BE2C (cell line): Measurements from ENCODE around the gene EMC9. TPM values are rescaled to one million over a fixed set of nuclear protein-coding genes. Genes with fewer than 3 reads are reported as not detected.
A peak's percentile ranks its signal among the peaks of the same experiment; 100 is the strongest.

Experiments used
- DNase-seq: peaks from one replicate; pipeline ENCODE4 v3.0.0-alpha.2; 2020
- H3K27me3 ChIP-seq: fragments of 250-450 bp; sonication (Bioruptor Pico); 2 replicates; pipeline ENCODE4 v1.5.1; 2020; ENCODE audit warnings: mild to moderate bottlenecking
- H3K36me3 ChIP-seq: fragments of 250-450 bp; sonication (Bioruptor Pico); 2 replicates; pipeline ENCODE4 v1.5.1; 2020; ENCODE audit warnings: mild to moderate bottlenecking
- H3K4me1 ChIP-seq: fragments of 250-450 bp; sonication (Bioruptor Pico); 2 replicates; pipeline ENCODE4 v1.5.1; 2020
- H3K4me3 ChIP-seq: 2 replicates; pipeline ENCODE4 v1.5.1; 2011; ENCODE audit warnings: low read depth, low read length
- H3K9me3 ChIP-seq: fragments of 250-450 bp; sonication (Bioruptor Pico); 2 replicates; pipeline ENCODE4 v1.5.1; 2020
- polyA plus RNA-seq: library from polyadenylated mRNA; unstranded; fragments of >200 nt; gene quantifications from one replicate; pipeline ENCODE4 v1.2.1, GENCODE V29; 2012; ENCODE audit warnings: low read depth, missing spikeins; ENCODE audit not compliant: insufficient read length, insufficient read depth
- TF ChIP-seq, protein P1 (sequence below): IDR thresholded peaks from 2 replicates; pipeline ENCODE4 v1.5.1; 2012; ENCODE audit warnings: mild to moderate bottlenecking, low read depth, low read length

Gene EMC9, protein sequence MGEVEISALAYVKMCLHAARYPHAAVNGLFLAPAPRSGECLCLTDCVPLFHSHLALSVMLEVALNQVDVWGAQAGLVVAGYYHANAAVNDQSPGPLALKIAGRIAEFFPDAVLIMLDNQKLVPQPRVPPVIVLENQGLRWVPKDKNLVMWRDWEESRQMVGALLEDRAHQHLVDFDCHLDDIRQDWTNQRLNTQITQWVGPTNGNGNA
- 77.8 TPM for polyA plus RNA-seq

DNA sequence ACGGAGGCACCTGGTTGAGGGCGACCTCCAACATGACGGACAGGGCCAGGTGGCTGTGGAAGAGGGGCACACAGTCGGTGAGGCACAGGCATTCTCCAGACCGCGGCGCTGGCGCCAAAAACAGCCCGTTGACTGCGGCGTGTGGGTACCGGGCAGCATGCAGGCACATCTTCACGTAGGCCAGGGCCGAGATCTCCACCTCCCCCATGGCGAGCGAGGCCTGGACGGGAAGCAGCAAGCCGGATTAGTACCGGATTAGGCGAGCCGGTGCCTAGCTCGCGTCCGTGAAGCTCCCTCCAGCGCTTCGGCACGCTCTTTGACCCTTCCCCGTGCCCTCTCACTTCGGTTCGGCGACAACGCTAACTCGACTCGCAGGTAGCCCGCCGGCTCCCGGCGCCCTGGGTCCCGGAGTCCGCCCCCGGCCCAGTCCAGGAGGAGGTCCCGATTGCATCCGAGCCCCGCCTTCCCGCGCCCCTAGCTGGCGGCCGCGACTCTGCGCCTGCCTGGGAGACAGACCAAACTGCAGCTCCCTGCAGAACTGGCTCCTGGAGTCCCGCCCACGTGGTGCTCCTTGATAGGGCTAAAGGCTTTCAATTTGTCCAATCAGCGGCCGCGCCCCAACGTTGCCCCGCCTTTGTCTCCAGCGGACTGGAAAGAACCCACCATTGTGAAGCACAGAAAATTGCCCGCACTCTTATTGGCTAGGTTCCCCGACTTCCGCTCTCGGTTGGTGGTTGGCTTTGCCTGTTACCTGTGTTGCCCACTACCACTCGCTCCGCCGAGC lies at the start of gene EMC9:
TSS of gene EMC9 (minus strand) at position 495 of the 784 bp plus-strand sequence. CDS start at position 208, 287 bp downstream.
- H3K27me3 ChIP-seq = no peaks in the 10 kb centered on the region
- peak; percentile 100 for DNase-seq
- peaks cover 16% of the 10 kb centered on the region for H3K36me3 ChIP-seq
- H3K9me3 ChIP-seq = no peaks in the 10 kb centered on the region
- TF ChIP-seq, protein P1, sequence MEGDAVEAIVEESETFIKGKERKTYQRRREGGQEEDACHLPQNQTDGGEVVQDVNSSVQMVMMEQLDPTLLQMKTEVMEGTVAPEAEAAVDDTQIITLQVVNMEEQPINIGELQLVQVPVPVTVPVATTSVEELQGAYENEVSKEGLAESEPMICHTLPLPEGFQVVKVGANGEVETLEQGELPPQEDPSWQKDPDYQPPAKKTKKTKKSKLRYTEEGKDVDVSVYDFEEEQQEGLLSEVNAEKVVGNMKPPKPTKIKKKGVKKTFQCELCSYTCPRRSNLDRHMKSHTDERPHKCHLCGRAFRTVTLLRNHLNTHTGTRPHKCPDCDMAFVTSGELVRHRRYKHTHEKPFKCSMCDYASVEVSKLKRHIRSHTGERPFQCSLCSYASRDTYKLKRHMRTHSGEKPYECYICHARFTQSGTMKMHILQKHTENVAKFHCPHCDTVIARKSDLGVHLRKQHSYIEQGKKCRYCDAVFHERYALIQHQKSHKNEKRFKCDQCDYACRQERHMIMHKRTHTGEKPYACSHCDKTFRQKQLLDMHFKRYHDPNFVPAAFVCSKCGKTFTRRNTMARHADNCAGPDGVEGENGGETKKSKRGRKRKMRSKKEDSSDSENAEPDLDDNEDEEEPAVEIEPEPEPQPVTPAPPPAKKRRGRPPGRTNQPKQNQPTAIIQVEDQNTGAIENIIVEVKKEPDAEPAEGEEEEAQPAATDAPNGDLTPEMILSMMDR = peak; percentile 27
- H3K4me1 ChIP-seq = no peaks in the 10 kb centered on the region
- peak within 1 kb of the TSS; percentile 95 for H3K4me3 ChIP-seq

DNA sequence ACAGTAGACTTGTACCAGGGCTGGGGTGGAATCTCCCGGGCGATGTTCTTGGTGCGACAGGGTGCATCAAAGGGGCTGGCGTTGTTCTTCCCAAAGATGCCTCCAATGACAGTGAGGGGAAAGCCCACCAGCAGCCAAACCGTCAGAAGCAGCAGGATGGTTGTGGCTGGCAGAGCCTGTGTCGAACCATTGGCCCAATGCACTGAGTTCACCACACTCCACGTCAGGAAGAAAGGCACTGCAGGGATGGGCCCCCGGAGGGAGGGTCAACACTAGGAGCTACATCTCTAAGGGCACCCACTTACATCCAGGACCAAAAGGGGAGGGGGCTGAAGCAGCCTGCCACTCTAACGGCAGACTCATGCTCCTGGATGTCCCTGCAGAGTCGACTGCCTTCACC lies 49.0 kb upstream of the EMC9 start:
- H3K9me3 ChIP-seq = no peaks in the 10 kb centered on the region
- no peak for DNase-seq
- TF ChIP-seq, protein P1 = no peak
- peaks cover 35% of the 10 kb centered on the region for H3K36me3 ChIP-seq
- H3K27me3 ChIP-seq = no peaks in the 10 kb centered on the region
- no peak overlapping the region for H3K4me3 ChIP-seq
- H3K4me1 ChIP-seq = no peaks in the 10 kb centered on the region

DNA sequence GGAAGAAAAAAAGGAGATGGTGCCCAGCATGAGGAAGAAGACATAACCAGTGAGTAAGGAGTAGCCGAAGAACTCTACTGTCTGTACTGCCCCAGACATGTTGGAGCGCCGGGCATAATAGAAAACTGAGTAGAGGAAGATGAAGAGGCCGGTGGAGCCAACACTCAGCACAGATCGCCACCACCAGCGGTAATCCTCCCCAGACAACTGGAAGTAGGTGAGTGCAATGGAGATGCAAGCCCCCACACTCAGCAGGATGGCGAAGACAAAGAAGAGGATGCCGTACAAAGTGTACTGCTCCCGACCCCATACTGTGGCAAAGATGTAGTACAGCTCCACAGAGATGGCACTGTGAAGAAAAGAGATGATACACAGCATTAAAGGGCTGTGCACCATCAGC lies 48.1 kb upstream of the EMC9 start:
- no peaks in the 10 kb centered on the region for H3K27me3 ChIP-seq
- no peak overlapping the region for H3K4me3 ChIP-seq
- DNase-seq = no peak
- no peaks in the 10 kb centered on the region for H3K9me3 ChIP-seq
- peaks cover 43% of the 10 kb centered on the region for H3K36me3 ChIP-seq
- TF ChIP-seq, protein P1 = no peak
- no peaks in the 10 kb centered on the region for H3K4me1 ChIP-seq

DNA sequence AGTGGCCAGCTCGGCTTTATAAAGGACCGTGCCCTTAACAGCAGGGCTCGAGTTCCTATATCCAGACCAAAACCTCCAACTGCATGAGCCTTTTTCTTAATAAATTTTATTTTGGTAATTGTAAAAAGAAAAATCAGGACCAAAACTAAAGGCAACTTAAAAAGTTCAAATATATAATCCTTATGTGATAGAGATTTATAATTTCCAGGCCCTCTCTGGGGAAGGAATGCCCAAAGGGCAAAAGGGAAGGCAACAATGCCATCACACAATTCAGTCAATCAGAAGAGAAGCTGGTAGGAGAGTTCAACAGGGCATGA lies 47.6 kb upstream of the EMC9 start:
- H3K9me3 ChIP-seq = no peaks in the 10 kb centered on the region
- DNase-seq = no peak
- H3K36me3 ChIP-seq = peaks cover 46% of the 10 kb centered on the region
- TF ChIP-seq, protein P1 = no peak
- no peaks in the 10 kb centered on the region for H3K4me1 ChIP-seq
- peak overlapping the region; percentile 94 for H3K4me3 ChIP-seq
- H3K27me3 ChIP-seq = no peaks in the 10 kb centered on the region

DNA sequence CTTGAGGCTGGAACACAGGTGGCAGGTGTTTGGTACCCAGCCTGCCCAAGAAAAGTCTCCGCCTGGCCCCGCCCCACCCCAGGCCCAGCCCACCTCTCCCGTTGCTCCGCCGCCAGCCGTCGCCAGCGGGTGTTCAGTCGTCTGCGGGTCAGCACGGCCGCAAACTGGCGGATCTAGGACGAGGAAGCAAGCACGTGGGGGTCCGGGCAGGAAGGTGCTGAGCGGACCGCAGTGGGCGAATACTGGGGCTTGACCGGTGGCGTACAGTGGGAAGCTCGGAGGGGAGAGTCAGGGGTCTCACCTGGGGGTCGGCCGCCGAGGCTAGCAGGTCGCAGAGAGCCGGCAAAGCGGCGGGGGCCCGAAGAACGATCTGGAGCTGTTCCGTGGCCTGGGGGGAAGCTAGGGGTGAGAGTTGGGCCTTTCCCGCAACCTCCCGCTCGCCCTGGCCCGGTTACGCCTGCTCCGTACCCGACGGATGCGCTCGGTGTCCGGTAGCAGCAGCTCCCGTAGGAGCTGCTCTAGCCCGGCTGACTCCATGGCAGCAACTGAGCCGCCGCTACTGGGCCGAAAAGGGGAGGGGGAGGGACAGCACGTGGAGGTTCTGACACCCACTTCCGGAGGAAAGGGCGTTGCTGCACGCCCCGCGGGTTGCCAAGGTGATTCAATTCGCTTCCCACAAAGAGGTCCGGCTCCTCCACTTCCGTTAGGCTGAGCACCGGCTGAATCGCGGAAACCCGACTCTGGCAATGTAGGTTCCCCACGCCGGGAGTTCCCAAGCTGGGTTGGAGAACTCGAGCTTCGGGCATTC lies 47.1 kb upstream of the EMC9 start, which contains the start of gene IPO4:
TSS of gene IPO4 (minus strand) at position 566 of the 808 bp plus-strand sequence. CDS start at position 537, 29 bp downstream.
- H3K36me3 ChIP-seq = peaks cover 49% of the 10 kb centered on the region

More for the DNA sequence above, 47.1 kb upstream of the EMC9 start, which contains the start of gene IPO4:
- no peaks in the 10 kb centered on the region for H3K4me1 ChIP-seq
- TF ChIP-seq, protein P1 = no peak
- H3K4me3 ChIP-seq = peak within 1 kb of the TSS; percentile 94
- DNase-seq = peak; percentile 98
- H3K9me3 ChIP-seq = no peaks in the 10 kb centered on the region
- H3K27me3 ChIP-seq = no peaks in the 10 kb centered on the region
